ENCODE results near the gene APBB3.

APBB3 gene

DNA sequence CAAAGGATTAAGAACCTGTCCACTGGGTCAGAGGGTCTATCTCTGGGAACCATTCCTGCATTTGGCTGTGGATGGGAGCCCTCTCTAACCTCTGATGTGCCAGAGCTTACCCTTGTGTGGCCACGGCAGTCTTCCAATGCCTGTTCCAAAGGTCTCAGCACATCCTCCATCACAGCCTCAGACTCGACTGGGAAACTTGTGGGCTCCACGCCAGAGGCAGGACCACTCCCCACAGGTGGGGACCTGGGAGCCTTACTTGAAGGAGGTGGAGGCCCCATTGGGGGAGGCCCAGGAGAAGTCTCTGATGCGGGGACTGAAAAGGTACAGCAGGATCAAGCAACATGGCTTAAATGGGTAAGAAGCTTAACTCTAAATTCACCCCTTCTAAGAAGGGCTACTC is 12.5 kb downstream of the APBB3 start:
- in situ Hi-C loops (cut with MboI; ENCODE audit: low pct_unique_long_range_greater_than_20kb, low sequenced_read_pairs, unreplicated experiment): no loop called here
- DNase-seq (ENCODE audit: low spot score): no peak
- TF ChIP-seq, protein P1, sequence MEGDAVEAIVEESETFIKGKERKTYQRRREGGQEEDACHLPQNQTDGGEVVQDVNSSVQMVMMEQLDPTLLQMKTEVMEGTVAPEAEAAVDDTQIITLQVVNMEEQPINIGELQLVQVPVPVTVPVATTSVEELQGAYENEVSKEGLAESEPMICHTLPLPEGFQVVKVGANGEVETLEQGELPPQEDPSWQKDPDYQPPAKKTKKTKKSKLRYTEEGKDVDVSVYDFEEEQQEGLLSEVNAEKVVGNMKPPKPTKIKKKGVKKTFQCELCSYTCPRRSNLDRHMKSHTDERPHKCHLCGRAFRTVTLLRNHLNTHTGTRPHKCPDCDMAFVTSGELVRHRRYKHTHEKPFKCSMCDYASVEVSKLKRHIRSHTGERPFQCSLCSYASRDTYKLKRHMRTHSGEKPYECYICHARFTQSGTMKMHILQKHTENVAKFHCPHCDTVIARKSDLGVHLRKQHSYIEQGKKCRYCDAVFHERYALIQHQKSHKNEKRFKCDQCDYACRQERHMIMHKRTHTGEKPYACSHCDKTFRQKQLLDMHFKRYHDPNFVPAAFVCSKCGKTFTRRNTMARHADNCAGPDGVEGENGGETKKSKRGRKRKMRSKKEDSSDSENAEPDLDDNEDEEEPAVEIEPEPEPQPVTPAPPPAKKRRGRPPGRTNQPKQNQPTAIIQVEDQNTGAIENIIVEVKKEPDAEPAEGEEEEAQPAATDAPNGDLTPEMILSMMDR (IDR thresholded peaks at IDR 0.05; ENCODE audit: extremely low read depth, insufficient read depth, missing control alignments): no peak

DNA sequence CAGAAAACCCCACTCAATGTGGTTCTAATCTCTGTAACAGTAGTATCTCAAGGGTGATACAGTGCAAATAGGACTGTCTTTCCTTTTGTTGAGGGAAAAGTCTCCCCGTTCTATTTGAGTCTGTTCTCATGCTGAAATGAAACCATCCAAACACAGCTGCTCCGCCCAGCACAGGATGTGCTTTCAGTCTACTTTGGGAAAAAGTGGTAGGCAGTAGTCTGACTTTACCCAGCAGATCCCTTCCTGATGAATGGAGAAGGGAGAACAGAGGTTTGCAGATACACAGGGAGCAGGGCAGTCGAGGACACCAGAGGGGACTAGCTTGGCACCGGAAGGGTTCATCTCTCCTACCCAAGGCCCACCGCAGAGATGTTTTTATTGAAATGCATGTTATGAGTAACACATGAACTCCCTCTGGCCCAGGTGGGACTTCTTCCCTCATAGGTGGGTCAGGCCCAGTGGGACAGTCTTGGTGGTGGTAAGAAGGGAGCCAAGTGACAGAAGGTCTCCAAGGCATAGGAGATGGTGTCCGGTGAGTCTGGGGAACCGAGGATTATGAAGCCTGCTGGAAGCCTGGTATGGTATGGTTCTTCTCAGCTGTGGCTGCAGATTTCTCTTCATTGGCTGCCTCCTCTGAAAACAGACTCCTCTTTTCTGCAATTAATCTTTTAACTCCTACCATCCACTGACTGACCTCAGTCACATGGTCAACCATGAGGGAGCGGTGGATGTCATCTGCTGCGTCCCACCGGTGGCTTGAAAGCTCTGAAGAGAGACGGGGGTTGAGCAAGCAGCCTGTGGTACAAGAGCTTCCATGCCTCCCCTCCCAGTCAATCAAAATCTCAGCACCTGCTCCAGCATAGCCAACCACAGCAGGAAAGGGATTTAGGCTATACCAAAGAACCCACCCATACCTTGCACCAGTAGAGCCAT is 14.0 kb downstream of the APBB3 start:
- no peak for DNase-seq (ENCODE audit: low spot score)
- TF ChIP-seq, protein P1 (IDR thresholded peaks at IDR 0.05; ENCODE audit: extremely low read depth, insufficient read depth, missing control alignments): no peak
- in situ Hi-C loops (cut with MboI; ENCODE audit: low pct_unique_long_range_greater_than_20kb, low sequenced_read_pairs, unreplicated experiment): no loop called here

DNA sequence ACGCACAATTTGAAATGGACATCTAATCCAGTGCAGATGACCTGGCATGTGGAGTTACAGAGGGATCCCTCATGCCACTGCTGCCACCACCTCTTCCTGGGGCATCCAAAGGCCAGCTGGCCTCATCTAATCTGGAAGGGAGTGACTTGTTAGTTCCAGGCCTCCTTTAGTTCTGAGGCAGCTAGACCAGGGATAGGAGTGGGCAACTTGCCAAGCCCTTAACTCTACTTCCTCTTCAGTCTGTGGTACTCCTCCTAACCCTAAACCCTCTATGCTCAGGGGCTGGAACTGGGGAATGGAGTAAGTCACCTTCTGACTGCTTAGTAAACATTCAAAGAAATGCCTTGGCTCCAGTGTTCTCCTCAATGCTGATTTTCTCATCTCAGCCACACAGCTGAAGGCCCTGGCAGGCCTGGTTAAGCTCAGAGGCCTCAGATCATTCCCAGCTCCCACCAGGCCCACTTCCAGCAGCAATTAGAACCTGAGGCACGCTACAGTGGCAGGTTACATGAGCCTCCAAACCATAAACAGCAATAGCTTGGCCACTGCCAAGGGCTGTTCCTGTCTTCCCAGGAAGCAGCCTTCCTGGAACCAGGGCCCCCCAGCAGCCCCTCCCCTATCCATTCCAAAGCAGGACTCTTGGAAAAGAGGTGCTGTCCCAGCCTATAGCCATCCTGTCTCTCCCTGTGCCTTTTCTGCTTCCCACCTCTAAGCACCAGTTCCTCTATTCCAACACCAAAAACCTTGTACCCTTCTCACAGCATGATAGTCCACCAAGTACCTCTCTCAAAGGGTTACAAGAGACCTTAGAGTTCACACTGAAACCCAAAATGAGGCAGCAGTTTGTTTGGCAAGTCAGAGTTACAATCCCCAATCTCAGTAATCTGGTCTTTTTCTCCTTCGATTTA is 14.9 kb downstream of the APBB3 start:
- TF ChIP-seq, protein P1 (IDR thresholded peaks at IDR 0.05; ENCODE audit: extremely low read depth, insufficient read depth, missing control alignments): no peak
- no peak for DNase-seq (ENCODE audit: low spot score)
- in situ Hi-C loops (cut with MboI; ENCODE audit: low pct_unique_long_range_greater_than_20kb, low sequenced_read_pairs, unreplicated experiment): no loop called here

DNA sequence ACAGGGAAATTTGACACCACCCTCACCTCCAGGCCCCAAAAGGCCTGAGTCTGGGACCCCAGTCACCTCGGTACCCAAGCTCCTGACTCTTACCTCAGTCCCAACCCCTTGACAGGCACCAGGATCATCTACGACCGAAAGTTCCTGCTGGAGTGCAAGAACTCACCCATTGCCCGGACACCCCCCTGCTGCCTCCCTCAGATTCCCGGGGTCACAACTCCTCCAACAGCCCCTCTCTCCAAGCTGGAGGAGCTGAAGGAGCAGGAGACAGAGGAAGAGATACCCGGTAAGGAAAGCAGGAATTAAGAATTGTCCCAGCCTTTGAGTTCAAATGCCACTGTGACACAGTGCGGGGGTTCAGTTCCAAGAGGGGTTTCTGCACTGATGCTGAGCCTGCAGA is 15.6 kb downstream of the APBB3 start:
- in situ Hi-C loops (cut with MboI; ENCODE audit: low pct_unique_long_range_greater_than_20kb, low sequenced_read_pairs, unreplicated experiment): no loop called here
- TF ChIP-seq, protein P1 (IDR thresholded peaks at IDR 0.05; ENCODE audit: extremely low read depth, insufficient read depth, missing control alignments): no peak
- DNase-seq (ENCODE audit: low spot score): no peak

DNA sequence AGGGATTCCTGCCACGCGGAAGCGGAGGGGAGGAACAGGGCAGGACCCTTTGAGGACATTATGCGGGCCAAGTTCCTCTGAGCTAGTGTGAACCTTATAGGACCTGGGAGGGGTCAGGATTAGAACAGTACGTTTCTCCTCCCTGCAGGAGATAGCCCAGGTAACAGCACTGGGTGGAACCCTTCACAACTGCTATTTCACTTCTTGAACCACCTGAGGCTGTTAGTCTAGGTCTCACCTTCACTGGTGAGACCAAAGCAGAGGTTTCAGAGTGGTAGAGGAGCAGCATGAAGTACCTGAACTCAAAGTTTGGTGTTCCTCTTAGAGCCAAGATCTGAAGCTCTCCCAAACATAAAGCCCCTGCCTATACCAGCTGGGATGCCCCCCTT is 16.1 kb downstream of the APBB3 start:
- DNase-seq (ENCODE audit: low spot score): no peak
- TF ChIP-seq, protein P1 (IDR thresholded peaks at IDR 0.05; ENCODE audit: extremely low read depth, insufficient read depth, missing control alignments): no peak
- in situ Hi-C loops (cut with MboI; ENCODE audit: low pct_unique_long_range_greater_than_20kb, low sequenced_read_pairs, unreplicated experiment): no loop called here

DNA sequence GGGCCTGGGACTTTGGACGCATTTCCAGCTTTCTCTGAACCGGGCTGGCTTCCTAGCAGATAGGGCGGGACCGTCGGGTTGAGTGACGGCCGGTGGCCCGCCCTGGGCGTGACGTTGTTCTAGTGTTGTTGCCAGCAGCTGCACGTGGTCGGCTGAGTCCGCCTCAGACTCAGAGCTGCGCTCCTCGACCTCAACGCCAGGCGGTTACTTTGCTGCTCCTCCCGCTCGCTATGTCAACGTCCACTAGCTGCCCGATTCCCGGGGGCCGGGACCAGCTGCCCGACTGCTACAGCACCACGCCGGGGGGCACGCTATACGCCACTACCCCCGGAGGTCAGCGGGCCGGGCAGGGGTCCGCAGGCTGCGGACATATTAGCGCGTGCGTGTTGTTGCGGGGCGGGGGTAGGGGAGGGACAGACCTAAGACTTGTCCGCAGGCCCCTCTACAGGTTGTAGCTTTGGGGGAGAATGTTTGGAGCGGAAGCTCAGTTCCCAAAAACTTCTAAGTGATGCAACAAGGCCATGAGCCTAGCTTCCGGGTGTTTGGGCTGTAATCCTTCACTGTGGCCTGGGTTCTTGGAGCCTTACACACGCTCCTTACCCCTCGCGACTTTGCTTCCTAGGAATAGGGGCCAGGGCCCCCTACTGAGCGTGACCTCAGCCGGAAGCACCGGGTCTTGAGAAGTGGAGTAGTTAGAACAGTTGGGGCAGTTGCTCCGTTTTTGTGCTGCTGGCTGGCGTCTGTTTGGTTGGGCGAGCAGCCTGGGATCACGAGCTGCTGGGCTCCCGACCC is 16.7 kb downstream of the APBB3 start, which contains the start of gene EIF4EBP3:
Gene EIF4EBP3 (plus strand): TSS at position 155 of the 792 bp plus-strand sequence. CDS start 76 bp downstream, at position 231.
- TF ChIP-seq, protein P1 (IDR thresholded peaks at IDR 0.05; ENCODE audit: extremely low read depth, insufficient read depth, missing control alignments): peak; percentile 34
- in situ Hi-C loops (cut with MboI; ENCODE audit: low pct_unique_long_range_greater_than_20kb, low sequenced_read_pairs, unreplicated experiment): no loop called here
- peak; percentile 84 for DNase-seq (ENCODE audit: low spot score)

Measured in GM13977 (cell line).